SH-SY5Y (cell line): ENCODE measurements around the gene CDC25B.

Experiments used
- GATA2 ChIP-seq: IDR thresholded peaks from 2 replicates; pipeline ENCODE4 v1.6.1; 2011; ENCODE audit warnings: mild to moderate bottlenecking, low read depth, low read length
- GATA3 ChIP-seq: IDR thresholded peaks from 2 replicates; pipeline ENCODE4 v1.6.1; 2011; ENCODE audit warnings: low read depth, mild to moderate bottlenecking, low read length, moderate library complexity

The CDC25B gene

DNA sequence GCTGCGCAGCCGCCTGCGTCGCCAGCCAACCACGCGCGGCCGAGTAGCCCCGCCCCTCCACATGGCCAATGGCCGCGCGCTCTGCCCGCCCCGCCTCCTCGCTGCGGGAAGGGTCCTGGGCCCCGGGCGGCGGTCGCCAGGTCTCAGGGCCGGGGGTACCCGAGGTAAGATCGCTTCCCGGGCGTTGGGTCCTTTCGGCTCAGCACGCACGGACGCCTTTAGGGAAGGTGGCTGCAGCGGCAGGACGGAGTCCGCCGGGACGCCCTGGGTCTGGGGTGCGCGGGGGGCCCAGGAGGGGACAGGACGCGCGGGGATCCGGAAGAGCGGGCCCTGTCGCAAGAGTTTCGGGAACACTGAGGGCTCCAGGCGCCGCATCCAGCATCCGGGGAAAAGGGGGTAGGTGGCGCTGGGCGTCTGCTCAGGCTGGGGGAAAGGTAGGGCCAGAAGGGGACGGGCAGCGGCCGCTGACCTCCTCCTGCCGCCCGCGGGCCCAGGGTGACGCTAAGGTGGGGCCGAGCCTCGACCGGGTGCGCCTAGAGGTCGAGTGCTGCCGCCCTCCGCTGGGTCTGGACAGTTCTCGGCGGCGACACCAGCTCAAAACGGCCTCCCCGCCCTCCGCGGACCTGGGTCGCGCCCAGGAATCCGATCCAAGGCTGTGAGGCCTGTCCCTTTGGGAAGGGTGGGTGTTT is 50.8 kb downstream of the CDC25B start, which contains the start of gene MAVS:
MAVS (plus strand) TSS at position 95 of the 689 bp plus-strand sequence. CDS start 7,791 bp downstream, outside the sequence.
- TF ChIP-seq GATA2 (no peak), GATA3 (no peak)

DNA sequence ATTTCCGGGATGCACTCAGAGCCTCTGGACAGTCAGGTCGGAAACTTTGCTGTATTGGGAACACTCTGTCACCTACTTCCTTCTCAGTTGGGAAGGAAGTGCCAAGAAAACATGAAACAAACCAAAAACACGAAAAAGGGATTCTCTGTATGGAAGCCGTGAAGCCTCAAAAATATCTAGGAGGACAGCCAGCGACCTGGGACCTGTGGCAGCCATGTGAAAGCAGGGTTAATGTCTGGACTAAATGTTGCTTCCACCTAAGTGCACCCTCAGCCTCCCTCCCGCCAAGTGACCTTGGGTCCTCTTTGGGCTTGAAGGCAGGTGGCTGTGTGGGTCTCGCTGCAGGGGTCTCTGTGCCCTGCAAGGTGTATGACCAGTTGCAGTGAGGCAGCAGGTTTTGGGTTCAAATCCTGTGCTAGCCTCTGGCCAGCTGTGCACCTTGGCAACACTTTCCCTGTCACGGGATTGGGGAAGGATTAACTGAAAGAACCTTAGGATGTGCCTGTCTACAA is 51.4 kb downstream of the CDC25B start:
- TF ChIP-seq GATA3 (no peak), GATA2 (no peak)

- no peak for TF ChIP-seq GATA3
- TF ChIP-seq GATA2: no peak
Measured at GRCh38 chr20:3848565-3848964, 52.5 kb downstream of the CDC25B start.

GRCh38 chr20:3854462-3854871 is 58.4 kb downstream of the CDC25B start:
- no peak for TF ChIP-seq GATA3
- no peak for TF ChIP-seq GATA2
